GM20431 (cell line): ENCODE measurements around the gene GAL.

Experiments
- in situ Hi-C: fragments of 300-500 bp; cut with MseI, MboI; formaldehyde crosslinking; loops from one replicate; pipeline ENCODE4 v1.15.0; 2020; ENCODE audit warnings: low sequenced_read_pairs; ENCODE audit not compliant: unreplicated experiment

Gene GAL

DNA sequence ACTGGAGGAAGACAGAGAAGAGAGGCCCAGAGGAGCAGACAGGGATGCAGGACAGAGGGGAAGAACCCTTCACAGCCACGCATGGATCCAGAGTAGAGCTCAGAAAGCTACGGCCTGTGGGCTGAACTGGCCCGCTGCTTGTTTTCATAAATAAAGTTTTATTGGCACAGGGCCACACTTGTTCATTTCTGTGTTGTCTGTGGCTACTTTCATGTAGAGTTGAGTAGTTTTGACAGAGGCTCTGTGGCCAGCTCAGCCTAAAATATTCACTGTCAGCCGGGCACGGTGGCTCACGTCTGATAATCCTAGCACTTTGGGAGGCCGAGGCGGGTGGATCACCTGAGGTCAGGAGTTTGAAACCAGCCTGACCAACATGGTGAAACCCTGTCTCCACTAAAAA lies 26.2 kb upstream of the GAL start:
- in situ Hi-C loops, result no loop called here

DNA sequence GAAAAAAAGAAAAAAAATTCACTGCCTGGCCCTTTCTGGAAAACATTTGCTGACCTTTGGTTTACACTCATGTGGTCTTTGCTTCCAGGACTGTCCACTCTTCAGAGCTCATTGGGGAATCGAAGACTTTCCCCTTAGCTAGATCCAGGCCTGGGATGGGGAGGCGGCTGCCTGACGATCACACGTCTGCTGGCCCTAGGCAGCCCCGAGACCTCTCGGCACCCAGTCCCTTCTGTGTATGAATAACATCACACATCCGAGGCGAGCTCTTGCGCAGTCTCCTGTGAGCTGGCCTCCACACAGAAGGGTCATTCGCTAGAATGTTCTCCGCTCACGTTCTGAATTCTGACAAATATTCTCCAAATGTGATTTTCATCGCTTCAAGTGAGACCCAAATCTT lies 25.7 kb upstream of the GAL start:
- in situ Hi-C loops, result no loop called here

GRCh38 chr11:68659158-68659921 lies 25.0 kb upstream of the GAL start:
- in situ Hi-C loops, result no loop called here

DNA sequence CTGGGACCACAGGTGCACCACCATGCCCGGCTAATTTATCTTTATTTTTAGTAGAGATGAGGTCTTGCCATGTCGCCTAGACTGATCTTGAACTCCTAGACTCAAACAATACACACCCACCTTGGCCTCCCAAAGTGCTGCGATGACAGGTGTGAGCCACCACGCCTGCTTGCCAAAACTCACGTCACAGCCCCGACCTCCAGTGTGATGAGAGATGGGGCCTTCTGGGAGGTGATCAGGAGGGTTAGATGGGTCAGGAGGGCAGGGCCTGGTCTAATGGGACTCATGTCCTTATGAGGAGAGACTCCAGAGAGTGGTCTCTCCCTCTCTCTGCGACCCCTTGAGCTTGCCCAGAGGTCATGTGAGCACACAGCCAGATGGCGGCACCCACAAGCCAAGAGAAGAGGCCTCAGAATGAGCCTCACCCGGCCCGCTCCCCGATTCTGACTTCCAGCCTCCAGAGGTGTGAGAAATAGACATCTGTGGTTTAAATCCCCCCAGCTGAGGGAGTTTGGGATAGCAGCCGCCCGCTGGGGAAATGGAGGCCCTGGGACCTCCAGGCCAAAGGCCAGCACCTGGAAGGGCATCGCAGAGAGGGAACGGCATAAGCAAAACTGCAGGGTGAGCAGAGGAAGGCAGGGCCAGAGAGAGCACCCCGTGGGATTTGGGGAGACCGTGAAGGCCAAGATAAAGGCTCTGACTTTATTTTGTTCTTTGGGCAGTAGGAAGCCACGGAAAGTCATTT lies 24.1 kb upstream of the GAL start:
- in situ Hi-C loops, result no loop called here

GRCh38 chr11:68661014-68661413 lies 23.3 kb upstream of the GAL start:
- in situ Hi-C loops, result no loop called here

DNA sequence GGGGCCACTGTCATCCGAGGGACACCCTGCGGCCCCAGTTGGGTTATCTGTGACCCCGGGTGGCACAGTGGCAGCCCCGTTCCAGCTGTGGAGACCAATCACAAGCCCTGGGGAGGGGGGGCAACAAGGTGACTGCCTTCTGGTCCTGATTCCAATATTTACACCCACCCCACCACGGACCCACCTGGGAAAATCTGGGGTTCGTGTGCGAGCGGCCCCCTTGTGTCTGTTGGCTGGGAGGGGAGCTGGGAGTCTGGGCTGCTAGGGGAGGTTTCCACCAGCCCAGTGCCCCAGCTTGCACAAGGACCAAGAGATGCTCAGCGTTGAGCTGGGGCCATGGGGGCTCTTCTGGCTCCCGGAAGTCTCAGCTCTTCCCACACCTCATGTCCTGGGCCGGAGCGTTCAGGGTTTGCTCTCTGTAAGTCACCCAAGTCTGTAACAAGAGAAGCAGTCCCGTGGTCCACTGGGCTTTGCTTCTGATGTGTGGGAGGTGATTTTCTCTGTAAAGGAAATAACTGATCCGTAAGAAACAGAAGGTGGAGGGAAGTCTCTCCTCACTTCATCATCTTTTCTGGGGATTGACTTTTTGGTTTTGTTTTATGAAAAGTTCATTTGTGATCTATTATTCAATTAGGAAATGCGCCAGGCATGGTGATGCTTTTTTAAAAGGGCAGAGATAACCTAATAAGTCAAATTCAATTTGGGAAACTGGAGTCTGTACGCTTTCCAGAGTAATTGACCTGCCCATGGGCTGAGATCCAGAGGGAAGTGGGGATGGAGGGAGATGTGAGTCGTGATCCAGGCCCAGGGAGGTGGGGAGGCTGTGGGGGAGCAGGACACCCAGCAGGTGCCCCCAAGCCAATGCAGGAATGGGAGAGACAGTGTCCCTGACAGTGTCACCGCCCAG lies 22.4 kb upstream of the GAL start:
- in situ Hi-C loops, result no loop called here

GRCh38 chr11:68663482-68664010 lies 20.8 kb upstream of the GAL start:
- in situ Hi-C loops, result no loop called here

- in situ Hi-C loops, result no loop called here
Measured at GRCh38 chr11:68664141-68664540, 20.2 kb upstream of the GAL start.

GRCh38 chr11:68664906-68665305 lies 19.4 kb upstream of the GAL start:
- in situ Hi-C loops, result no loop called here

- in situ Hi-C loops, result no loop called here
Measured at GRCh38 chr11:68665436-68665835, 18.9 kb upstream of the GAL start.

- in situ Hi-C loops, result no loop called here
Measured at GRCh38 chr11:68666849-68667248, 17.5 kb upstream of the GAL start.

DNA sequence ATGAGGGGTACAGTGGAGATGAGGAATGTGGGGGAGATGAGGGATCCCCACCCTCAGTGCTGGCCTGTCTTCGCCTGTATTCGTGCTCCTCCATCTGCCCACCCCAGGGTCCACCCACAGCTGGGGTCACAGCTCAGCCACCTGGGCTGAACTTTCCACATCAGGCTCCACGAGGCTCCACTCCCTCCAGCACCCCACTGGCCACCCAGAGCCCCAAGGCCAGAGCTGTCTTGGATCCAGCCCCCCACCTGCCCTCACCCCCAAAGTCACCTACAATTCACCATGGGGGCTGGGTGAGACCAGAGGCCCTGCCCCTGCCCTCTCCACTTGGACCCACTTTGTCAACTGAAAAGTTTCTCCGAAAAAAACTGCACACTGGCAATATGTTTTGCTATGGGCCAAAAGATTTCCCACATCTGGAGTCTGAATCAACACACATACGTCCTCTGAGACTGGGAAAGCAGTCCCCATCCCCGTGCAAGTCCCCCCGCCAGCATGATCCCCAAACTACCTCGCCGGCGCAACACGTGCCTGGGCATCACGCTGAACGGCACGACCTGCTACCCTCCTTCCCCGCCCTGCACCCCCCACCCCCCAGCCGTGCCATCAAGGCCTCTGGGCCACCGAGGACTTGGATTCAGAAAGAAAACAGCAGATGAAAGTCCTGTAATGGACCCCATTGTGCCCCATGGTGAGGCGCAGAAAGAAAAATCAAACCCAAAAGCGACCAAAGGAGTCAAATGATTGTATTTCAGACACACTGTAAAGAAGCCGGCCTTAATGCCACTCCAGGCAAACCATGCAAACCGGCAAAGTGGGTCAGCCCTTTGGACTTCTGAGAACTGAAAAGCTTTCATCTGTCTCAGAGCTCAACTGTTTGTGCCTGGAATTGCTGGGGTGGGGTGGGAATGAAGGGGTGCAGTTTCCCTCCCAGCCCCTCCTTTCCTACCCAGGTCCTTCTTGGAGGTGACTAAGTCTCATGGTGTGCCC lies 16.5 kb upstream of the GAL start:
- in situ Hi-C loops, result no loop called here

- in situ Hi-C loops, result no loop called here
Measured at GRCh38 chr11:68669301-68670090, 14.8 kb upstream of the GAL start.

DNA sequence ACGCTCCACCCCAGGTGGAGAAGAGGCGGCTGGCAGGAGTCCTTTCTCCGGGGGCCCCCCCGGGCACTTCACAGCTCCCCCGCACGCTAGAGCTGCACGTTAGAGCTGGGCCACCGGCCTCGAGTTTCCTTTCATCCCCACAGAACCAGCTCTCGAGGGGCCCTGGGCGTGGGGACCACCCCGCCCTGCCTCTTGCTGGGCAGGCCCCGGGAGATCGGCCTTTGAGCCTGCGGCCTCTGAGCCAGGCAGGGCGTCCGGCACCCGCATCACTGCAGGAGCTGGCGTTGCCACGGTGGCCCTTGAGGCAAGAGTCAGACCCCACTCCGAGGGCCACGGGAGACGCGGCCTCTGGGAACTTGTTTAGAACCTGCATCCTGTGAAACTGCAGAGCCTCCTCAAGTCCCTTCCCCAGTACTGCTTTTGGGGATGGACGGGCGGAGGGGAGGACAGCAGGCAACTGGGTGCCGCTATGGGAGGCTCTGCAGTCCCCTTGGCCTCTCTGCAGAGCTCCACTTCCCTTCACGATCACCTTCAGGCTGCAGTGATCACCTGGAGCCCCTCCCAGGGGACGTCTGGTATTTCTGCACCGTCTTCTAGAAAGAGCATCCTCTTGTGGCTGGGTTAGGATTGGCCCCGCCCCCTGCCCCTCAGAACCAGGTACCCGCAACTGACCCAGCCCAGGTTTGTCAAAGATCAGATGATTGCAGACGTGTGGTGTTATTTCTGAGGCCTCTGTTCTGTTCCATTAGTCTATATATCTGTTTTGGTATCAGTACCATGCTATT lies 13.9 kb upstream of the GAL start:
- in situ Hi-C loops, result no loop called here

DNA sequence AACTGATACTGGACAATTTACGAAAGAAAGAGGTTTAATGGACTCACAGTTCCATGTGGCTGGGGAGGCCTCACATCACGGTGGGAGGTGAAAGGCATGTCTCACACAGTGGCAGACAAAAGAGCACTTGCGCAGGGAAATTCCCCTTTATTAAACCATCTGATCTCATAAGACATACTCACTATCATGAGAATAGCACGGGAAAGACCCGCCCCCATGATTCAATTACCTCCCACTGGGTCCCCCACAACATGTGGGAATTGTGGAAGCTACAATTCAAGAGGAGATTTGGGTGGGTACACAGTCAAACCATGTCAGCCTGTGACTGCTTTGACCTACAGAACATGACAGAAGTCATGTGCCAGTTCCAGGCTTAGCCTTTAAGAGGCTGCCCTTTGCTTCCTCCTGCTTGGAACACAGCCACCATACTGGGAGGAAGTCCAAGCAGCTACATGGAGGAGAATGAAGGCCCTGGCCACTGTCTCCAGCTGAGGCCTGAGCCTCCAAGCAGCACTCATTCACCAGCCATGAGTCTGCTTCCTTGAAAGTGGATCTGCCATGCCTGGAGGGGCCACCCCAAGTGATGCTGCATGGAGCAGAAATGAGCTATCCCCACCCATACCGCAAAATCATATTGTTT lies 10.9 kb upstream of the GAL start:
- in situ Hi-C loops, result no loop called here

GRCh38 chr11:68673991-68674390 lies 10.4 kb upstream of the GAL start:
- in situ Hi-C loops, result no loop called here

GRCh38 chr11:68674461-68674860 lies 9.9 kb upstream of the GAL start:
- in situ Hi-C loops, result no loop called here
